ENCODE data around the gene TRIM56. TPM values are rescaled to one million over a fixed set of nuclear protein-coding genes. Genes with fewer than 3 reads are reported as not detected.

TRIM56 gene
- total and polyA plus RNA-seq, 12 donors = 8.3 to 57.3 (median 28.7) TPM

- H3K36me3 ChIP-seq (replicated peaks in 1 of 2) = no peaks in the 10 kb centered on the region
- TF ChIP-seq CTCF (IDR thresholded peaks at IDR 0.05) (no peak), POLR2A (IDR thresholded peaks at IDR 0.05) (no peak)
- H3K4me1 ChIP-seq (replicated peaks in 1 of 2) = no peaks in the 10 kb centered on the region
- intact Hi-C loops (cut with DNase I) = no loop called here
- H3K4me3 ChIP-seq = no peak overlapping the region
- H3K27ac ChIP-seq = no peak overlapping the region
- no peak for DNase-seq
- H3K9me3 ChIP-seq (replicated peaks in 1 of 3) = no peaks in the 10 kb centered on the region
- no peaks in the 10 kb centered on the region for H3K27me3 ChIP-seq
- 66 to 76% (median 70%) methylated on average over 4 to 8 of the region's 8 CpGs for WGBS, 4 donors
Measured at GRCh38 chr7:101114492-101114891, 29.2 kb downstream of the TRIM56 start.

GRCh38 chr7:101115215-101115614 is 29.9 kb downstream of the TRIM56 start:
- Histone ChIP-seq H3K27ac (no peak overlapping the region), H3K27me3 (no peaks in the 10 kb centered on the region), H3K9me3 (replicated peaks in 1 of 3) (no peaks in the 10 kb centered on the region), H3K36me3 (replicated peaks in 1 of 2) (no peaks in the 10 kb centered on the region), H3K4me3 (no peak overlapping the region), H3K4me1 (replicated peaks in 1 of 2) (no peaks in the 10 kb centered on the region)
- DNase-seq = no peak
- TF ChIP-seq POLR2A (IDR thresholded peaks at IDR 0.05) (no peak), CTCF (IDR thresholded peaks at IDR 0.05) (no peak)
- WGBS, 4 donors = 83 to 98% (median 94%) methylated on average over 3 of the region's 3 CpGs
- intact Hi-C loops (cut with DNase I) = no loop called here

- H3K4me1 ChIP-seq (replicated peaks in 1 of 2) = peaks cover 0 to 4% of the 10 kb centered on the region in 2 donors
- no peaks in the 10 kb centered on the region for H3K36me3 ChIP-seq (replicated peaks in 1 of 2)
- H3K27ac ChIP-seq = peak overlapping the region in 2 of 5 donors; percentile 70 to 88
- 80 to 91% (median 88%) methylated on average over 9 to 10 of the region's 10 CpGs for WGBS, 4 donors
- TF ChIP-seq CTCF (IDR thresholded peaks at IDR 0.05) = no peak
- TF ChIP-seq POLR2A (IDR thresholded peaks at IDR 0.05) = no peak
- no peaks in the 10 kb centered on the region for H3K9me3 ChIP-seq (replicated peaks in 1 of 3)
- H3K27me3 ChIP-seq = no peaks in the 10 kb centered on the region
- no peak for DNase-seq
- intact Hi-C loops (cut with DNase I) = no loop called here
- H3K4me3 ChIP-seq = no peak overlapping the region
Measured at GRCh38 chr7:101116898-101117297, 31.6 kb downstream of the TRIM56 start.

GRCh38 chr7:101118856-101119255 is 33.6 kb downstream of the TRIM56 start:
- no peak for DNase-seq
- WGBS, 4 donors = 84 to 93% (median 92%) methylated on average over 3 of the region's 3 CpGs
- Histone ChIP-seq H3K4me1 (replicated peaks in 1 of 2) (peaks cover 10 to 12% of the 10 kb centered on the region in 2 donors), H3K9me3 (replicated peaks in 1 of 3) (no peaks in the 10 kb centered on the region), H3K4me3 (no peak overlapping the region), H3K36me3 (replicated peaks in 1 of 2) (no peaks in the 10 kb centered on the region), H3K27me3 (no peaks in the 10 kb centered on the region), H3K27ac (peak overlapping the region in 1 of 5 donors; percentile 16)
- TF ChIP-seq POLR2A (IDR thresholded peaks at IDR 0.05) = no peak
- intact Hi-C loops (cut with DNase I) = no loop called here

GRCh38 chr7:101119876-101120275 is 34.6 kb downstream of the TRIM56 start:
- Histone ChIP-seq H3K27me3 (no peaks in the 10 kb centered on the region), H3K36me3 (replicated peaks in 1 of 2) (no peaks in the 10 kb centered on the region), H3K9me3 (replicated peaks in 1 of 3) (no peaks in the 10 kb centered on the region), H3K4me3 (no peak overlapping the region), H3K4me1 (replicated peaks in 1 of 2) (peaks cover 12 to 18% of the 10 kb centered on the region in 2 donors), H3K27ac (no peak overlapping the region)
- DNase-seq = no peak
- intact Hi-C loops (cut with DNase I) = no loop called here
- no peak for TF ChIP-seq CTCF (IDR thresholded peaks at IDR 0.05)
- TF ChIP-seq POLR2A (IDR thresholded peaks at IDR 0.05) = no peak
- WGBS, 4 donors = 59 to 68% (median 61%) methylated on average over 9 to 10 of the region's 10 CpGs

All from adrenal gland (tissue), 12 donors.